ENCODE results near the gene PCBD1. TPM values are rescaled to one million over a fixed set of nuclear protein-coding genes. Genes with fewer than 3 reads are reported as not detected.

The PCBD1 gene
- polyA plus RNA-seq, 4 donors: 67.3 to 178 (median 112) TPM

DNA sequence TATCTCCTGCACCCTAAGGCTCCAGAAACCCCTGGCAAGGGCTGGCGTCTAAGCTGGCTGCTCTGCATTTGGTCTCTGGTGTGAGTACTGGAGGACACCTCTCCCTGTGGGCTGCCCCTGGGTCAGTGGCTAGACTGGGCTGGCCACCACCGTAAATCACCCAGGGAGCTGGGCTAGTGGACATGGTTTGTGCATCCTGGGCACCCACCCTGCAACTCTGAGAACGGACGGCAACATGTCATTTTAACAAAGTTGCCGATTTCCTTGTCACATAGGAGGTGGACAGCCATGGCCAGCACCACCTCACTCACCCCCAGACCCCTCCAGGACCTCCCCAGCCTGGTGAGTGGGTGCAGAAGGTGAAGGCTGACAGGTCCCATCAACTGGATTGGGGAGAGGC is 26.8 kb upstream of the PCBD1 start:
- H3K27ac ChIP-seq (ENCODE audit: low read depth in 1 of 3, low read length in 2 of 3): no peak overlapping the region
- H3K36me3 ChIP-seq (ENCODE audit: control insufficient read depth in 3 of 3, insufficient read depth in 2 of 3, low read depth in 1 of 3, low read length in 3 of 3): no peaks in the 10 kb centered on the region
- 85 to 91% (median 89%) methylated on average over 5 of the region's 5 CpGs for WGBS, 3 donors
- H3K27me3 ChIP-seq (ENCODE audit: control insufficient read depth in 3 of 3, insufficient read depth in 3 of 3, low read length in 3 of 3): peaks cover 0 to 9% (median 0%) of the 10 kb centered on the region in 3 donors
- H3K4me3 ChIP-seq (ENCODE audit: low read depth in 1 of 3, low read length in 3 of 3): no peak overlapping the region
- H3K4me1 ChIP-seq (ENCODE audit: control insufficient read depth in 3 of 3, insufficient read depth in 2 of 3, low read depth in 1 of 3, low read length in 2 of 3): peaks cover 0 to 5% (median 0%) of the 10 kb centered on the region in 3 donors
- no peak for DNase-seq
- no peak for FAIRE-seq
- H3K9me3 ChIP-seq (ENCODE audit: control insufficient read depth in 2 of 2, insufficient read depth in 1 of 2, low read depth in 1 of 2, low read length in 1 of 2): no peaks in the 10 kb centered on the region

DNA sequence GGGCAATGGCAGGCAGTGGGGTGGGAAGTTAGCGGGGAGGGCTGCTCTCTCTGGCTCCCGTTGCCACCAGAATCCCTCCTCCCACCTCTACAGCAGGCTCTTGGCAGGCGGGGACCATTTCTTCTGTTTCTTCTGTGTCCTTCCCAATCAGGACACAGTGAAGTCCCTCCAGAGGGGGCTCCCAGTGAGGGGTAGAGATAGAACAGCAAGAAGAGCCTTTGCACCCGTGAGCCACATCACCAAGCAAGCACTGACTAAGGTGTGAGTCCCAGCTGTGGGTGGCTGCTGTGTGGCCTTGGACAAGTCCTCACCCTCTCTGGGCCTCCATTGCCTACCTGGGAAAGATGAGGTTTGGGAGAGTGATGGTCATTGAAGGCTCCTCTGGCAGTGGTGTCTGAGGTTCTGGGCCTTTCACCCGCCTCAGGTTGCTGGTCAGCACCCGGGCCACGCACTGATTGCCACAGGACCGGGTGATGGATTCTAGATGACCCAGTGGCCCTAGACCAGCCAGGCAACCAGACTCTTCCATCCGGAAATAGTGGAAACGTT is 26.0 kb upstream of the PCBD1 start:
- DNase-seq: no peak
- 72 to 79% (median 75%) methylated on average over 10 of the region's 10 CpGs for WGBS, 3 donors
- FAIRE-seq: no peak

DNA sequence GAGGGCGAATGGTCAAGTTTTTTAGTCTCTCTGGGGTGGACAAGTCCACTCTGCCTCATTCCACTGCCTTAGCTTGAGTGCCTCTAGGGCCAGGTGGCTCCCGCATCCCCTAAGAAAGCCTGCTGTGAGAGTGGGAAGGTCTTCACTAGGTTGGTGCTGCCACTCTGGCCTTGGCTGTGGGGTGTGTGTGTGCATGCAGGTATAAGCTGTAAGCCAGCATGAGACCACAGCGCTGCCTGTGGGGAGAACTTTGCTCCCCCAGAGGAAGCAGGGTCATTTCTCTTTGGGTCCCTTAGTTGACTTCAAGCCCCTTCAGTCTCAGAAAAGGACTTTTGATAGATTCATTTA is 25.5 kb upstream of the PCBD1 start:
- 61 to 83% (median 75%) methylated on average over 3 of the region's 3 CpGs for WGBS, 3 donors
- peaks cover 0 to 2% (median 0%) of the 10 kb centered on the region in 3 donors for H3K27me3 ChIP-seq (ENCODE audit: control insufficient read depth in 3 of 3, insufficient read depth in 3 of 3, low read length in 3 of 3)
- no peaks in the 10 kb centered on the region for H3K36me3 ChIP-seq (ENCODE audit: control insufficient read depth in 3 of 3, insufficient read depth in 2 of 3, low read depth in 1 of 3, low read length in 3 of 3)
- H3K9me3 ChIP-seq (ENCODE audit: control insufficient read depth in 2 of 2, insufficient read depth in 1 of 2, low read depth in 1 of 2, low read length in 1 of 2): no peaks in the 10 kb centered on the region
- no peak for DNase-seq
- H3K4me3 ChIP-seq (ENCODE audit: low read depth in 1 of 3, low read length in 3 of 3): no peak overlapping the region
- H3K27ac ChIP-seq (ENCODE audit: low read depth in 1 of 3, low read length in 2 of 3): no peak overlapping the region
- H3K4me1 ChIP-seq (ENCODE audit: control insufficient read depth in 3 of 3, insufficient read depth in 2 of 3, low read depth in 1 of 3, low read length in 2 of 3): no peaks in the 10 kb centered on the region
- FAIRE-seq: no peak

More for the DNA sequence above, 26.0 kb upstream of the PCBD1 start:
- H3K4me3 ChIP-seq (ENCODE audit: low read depth in 1 of 3, low read length in 3 of 3): no peak overlapping the region
- no peaks in the 10 kb centered on the region for H3K9me3 ChIP-seq (ENCODE audit: control insufficient read depth in 2 of 2, insufficient read depth in 1 of 2, low read depth in 1 of 2, low read length in 1 of 2)
- H3K27me3 ChIP-seq (ENCODE audit: control insufficient read depth in 3 of 3, insufficient read depth in 3 of 3, low read length in 3 of 3): peaks cover 0 to 7% (median 0%) of the 10 kb centered on the region in 3 donors
- H3K27ac ChIP-seq (ENCODE audit: low read depth in 1 of 3, low read length in 2 of 3): no peak overlapping the region
- no peaks in the 10 kb centered on the region for H3K36me3 ChIP-seq (ENCODE audit: control insufficient read depth in 3 of 3, insufficient read depth in 2 of 3, low read depth in 1 of 3, low read length in 3 of 3)
- peaks cover 0 to 2% (median 0%) of the 10 kb centered on the region in 3 donors for H3K4me1 ChIP-seq (ENCODE audit: control insufficient read depth in 3 of 3, insufficient read depth in 2 of 3, low read depth in 1 of 3, low read length in 2 of 3)

DNA sequence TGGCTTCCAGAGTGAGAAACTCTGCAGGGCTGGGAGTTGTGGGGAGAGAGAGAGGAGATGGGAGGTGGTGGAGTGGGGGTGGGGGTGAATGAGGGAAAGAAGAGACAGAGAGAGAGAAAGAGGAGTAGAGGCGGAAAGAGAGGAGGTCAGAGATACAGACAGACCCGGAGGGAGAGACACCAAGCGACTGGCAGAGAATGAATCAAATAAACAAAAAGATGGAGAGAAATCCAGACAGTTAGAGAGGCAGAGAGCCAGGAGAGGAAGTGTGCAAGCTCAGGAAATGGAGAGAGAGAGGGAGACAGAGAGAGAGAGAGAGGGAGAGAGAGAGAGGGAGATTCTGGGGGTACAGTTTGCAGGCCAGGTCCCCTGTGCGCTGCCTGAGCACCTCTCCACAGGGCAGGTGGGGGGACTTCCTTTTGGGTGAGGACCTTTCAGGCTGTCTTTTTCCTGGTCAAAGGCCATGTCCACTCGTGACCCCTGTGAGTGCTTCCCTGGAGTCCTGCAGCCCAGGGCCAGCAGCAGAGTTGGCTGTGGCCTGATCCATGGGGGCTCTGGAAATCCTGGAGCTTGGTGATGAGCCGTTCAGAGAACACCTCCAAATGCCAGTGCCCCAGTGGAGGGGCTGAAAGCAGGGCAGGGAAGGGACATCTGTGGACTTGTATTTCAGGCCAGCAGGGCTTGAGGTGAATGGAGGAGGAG is 25.0 kb upstream of the PCBD1 start:
- Histone ChIP-seq H3K27me3 (ENCODE audit: control insufficient read depth in 3 of 3, insufficient read depth in 3 of 3, low read length in 3 of 3) (no peaks in the 10 kb centered on the region), H3K36me3 (ENCODE audit: control insufficient read depth in 3 of 3, insufficient read depth in 2 of 3, low read depth in 1 of 3, low read length in 3 of 3) (no peaks in the 10 kb centered on the region), H3K27ac (ENCODE audit: low read depth in 1 of 3, low read length in 2 of 3) (no peak overlapping the region), H3K4me1 (ENCODE audit: control insufficient read depth in 3 of 3, insufficient read depth in 2 of 3, low read depth in 1 of 3, low read length in 2 of 3) (no peaks in the 10 kb centered on the region), H3K4me3 (ENCODE audit: low read depth in 1 of 3, low read length in 3 of 3) (no peak overlapping the region), H3K9me3 (ENCODE audit: control insufficient read depth in 2 of 2, insufficient read depth in 1 of 2, low read depth in 1 of 2, low read length in 1 of 2) (no peaks in the 10 kb centered on the region)
- no peak for DNase-seq
- 61 to 72% (median 62%) methylated on average over 6 of the region's 6 CpGs for WGBS, 3 donors
- FAIRE-seq: no peak

DNA sequence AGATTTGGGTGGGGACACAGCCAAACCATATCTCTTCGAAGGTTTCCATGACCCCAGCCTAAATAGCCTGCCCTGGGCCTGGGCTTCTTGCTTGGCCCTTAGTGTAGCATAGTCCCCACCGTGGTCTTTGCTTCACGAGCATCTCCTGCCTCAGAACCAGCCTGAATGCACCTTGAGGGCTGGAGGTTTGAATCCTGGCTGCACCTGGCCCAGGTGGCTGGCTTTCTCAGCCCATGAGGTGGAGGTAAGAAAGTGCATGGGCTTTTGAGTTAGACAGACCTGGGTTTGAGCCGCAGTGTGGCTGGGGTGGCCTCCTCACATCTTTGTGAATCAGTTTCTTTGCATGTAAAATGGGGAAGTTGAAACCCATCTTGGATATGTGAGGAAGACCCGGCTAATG is 24.2 kb upstream of the PCBD1 start:
- Histone ChIP-seq H3K4me1 (ENCODE audit: control insufficient read depth in 3 of 3, insufficient read depth in 2 of 3, low read depth in 1 of 3, low read length in 2 of 3) (peaks cover 0 to 1% (median 0%) of the 10 kb centered on the region in 3 donors), H3K36me3 (ENCODE audit: control insufficient read depth in 3 of 3, insufficient read depth in 2 of 3, low read depth in 1 of 3, low read length in 3 of 3) (no peaks in the 10 kb centered on the region), H3K9me3 (ENCODE audit: control insufficient read depth in 2 of 2, insufficient read depth in 1 of 2, low read depth in 1 of 2, low read length in 1 of 2) (no peaks in the 10 kb centered on the region), H3K4me3 (ENCODE audit: low read depth in 1 of 3, low read length in 3 of 3) (no peak overlapping the region), H3K27ac (ENCODE audit: low read depth in 1 of 3, low read length in 2 of 3) (no peak overlapping the region), H3K27me3 (ENCODE audit: control insufficient read depth in 3 of 3, insufficient read depth in 3 of 3, low read length in 3 of 3) (no peaks in the 10 kb centered on the region)
- 78 to 88% (median 81%) methylated on average over 5 of the region's 5 CpGs for WGBS, 3 donors
- DNase-seq: no peak
- FAIRE-seq: no peak

DNA sequence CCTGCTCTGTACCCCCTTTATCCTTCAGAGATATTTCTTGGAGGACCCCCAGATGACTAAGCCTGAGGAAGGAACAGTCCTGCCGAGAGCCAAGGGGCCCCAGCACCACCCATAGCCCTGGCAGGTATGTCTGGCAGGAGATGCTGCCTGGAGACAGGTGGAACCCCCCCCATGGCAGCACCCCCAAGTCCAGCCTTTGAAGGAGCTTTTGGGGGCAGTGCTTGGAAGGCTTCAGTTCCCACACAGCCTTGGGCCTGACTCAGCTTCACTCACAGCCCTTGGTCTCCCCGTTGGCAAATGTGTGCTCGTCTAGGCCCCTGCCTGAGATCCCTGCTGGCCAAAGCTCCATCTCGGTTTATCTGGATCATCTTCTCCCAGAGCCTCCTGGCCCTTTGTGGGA is 23.0 kb upstream of the PCBD1 start:
- Histone ChIP-seq H3K4me3 (ENCODE audit: low read depth in 1 of 3, low read length in 3 of 3) (no peak overlapping the region), H3K27me3 (ENCODE audit: control insufficient read depth in 3 of 3, insufficient read depth in 3 of 3, low read length in 3 of 3) (no peaks in the 10 kb centered on the region), H3K4me1 (ENCODE audit: control insufficient read depth in 3 of 3, insufficient read depth in 2 of 3, low read depth in 1 of 3, low read length in 2 of 3) (peaks cover 0 to 10% (median 0%) of the 10 kb centered on the region in 3 donors), H3K36me3 (ENCODE audit: control insufficient read depth in 3 of 3, insufficient read depth in 2 of 3, low read depth in 1 of 3, low read length in 3 of 3) (no peaks in the 10 kb centered on the region), H3K27ac (ENCODE audit: low read depth in 1 of 3, low read length in 2 of 3) (no peak overlapping the region), H3K9me3 (ENCODE audit: control insufficient read depth in 2 of 2, insufficient read depth in 1 of 2, low read depth in 1 of 2, low read length in 1 of 2) (no peaks in the 10 kb centered on the region)
- WGBS, 3 donors: 71 to 89% (median 79%) methylated on average over 4 of the region's 4 CpGs
- FAIRE-seq (no peak), DNase-seq (no peak)

DNA sequence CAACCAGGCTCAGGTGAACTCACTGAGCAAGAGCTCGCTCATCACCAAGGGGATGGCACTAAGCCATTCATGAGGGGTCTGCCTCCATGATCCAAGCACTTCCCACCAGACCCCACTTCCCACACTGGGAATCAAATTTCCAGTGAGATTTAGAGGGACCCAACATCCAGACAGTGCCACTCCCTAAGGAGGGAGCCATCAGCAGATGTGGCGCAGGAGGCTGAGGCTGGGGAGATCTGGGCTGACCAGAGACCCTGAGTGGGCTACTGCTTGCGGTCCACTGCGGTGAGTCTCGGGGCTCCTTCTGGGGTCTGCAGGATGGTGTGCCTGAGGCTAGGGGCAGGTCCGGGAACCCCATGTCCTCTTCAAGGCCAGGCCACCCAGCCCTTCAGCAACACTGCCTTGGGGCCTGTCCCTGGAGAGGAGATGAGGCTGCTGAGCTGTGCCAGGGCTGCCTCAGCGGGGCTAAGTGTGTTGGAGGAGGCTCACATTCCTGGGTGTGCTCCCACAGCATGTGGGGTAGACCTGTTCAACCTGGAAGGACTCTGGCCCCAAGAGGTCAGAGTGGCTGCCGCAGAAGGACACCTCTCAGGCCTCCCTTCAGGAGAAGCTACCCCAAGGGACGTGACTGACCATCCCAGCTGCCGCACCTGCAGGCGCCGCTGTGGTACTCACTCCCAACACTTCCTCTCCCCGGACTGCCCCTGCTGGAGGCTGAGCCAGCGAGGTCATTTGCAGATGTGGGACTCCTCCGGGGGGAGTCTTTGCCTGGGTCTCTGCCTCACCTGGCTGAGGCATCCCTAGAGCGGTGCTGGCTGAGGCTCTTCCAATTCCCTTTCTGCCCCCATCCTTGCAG is 22.3 kb upstream of the PCBD1 start:
- FAIRE-seq (no peak), DNase-seq (no peak)
- peaks cover 0 to 10% (median 0%) of the 10 kb centered on the region in 3 donors for H3K4me1 ChIP-seq (ENCODE audit: control insufficient read depth in 3 of 3, insufficient read depth in 2 of 3, low read depth in 1 of 3, low read length in 2 of 3)
- no peak overlapping the region for H3K4me3 ChIP-seq (ENCODE audit: low read depth in 1 of 3, low read length in 3 of 3)
- 88 to 90% (median 88%) methylated on average over 16 of the region's 16 CpGs for WGBS, 3 donors
- no peaks in the 10 kb centered on the region for H3K27me3 ChIP-seq (ENCODE audit: control insufficient read depth in 3 of 3, insufficient read depth in 3 of 3, low read length in 3 of 3)
- H3K27ac ChIP-seq (ENCODE audit: low read depth in 1 of 3, low read length in 2 of 3): no peak overlapping the region
- H3K36me3 ChIP-seq (ENCODE audit: control insufficient read depth in 3 of 3, insufficient read depth in 2 of 3, low read depth in 1 of 3, low read length in 3 of 3): no peaks in the 10 kb centered on the region
- no peaks in the 10 kb centered on the region for H3K9me3 ChIP-seq (ENCODE audit: control insufficient read depth in 2 of 2, insufficient read depth in 1 of 2, low read depth in 1 of 2, low read length in 1 of 2)

DNA sequence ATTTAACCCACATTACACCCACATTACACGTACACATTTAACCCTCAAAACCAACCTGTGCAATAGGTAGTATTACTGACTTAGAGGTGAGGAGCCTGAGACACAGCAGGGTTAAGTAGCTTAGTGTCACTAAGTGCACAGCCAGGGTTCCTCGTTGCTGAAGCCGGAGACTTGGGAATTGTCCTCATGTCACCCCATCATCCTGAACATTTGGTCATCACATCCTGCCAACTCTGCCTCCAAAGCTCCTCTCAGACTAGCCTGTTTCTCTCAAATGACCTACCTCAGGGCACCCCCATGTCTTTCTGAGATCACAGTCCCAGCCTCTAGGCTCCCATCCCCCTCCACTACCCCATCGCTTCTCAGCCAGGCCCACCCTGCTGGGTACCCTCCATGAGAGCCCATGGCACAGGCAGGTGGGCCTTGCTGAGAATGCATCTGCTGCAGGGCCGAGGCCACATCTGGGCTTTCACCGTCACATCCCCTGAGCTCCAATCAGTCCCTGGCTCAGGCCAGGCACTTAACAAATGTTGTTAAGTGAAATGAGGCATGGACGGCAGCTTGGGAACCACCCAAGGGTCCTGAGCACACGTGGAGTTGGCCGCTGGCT is 21.1 kb upstream of the PCBD1 start:
- no peaks in the 10 kb centered on the region for H3K36me3 ChIP-seq (ENCODE audit: control insufficient read depth in 3 of 3, insufficient read depth in 2 of 3, low read depth in 1 of 3, low read length in 3 of 3)
- DNase-seq (no peak), FAIRE-seq (no peak)
- no peak overlapping the region for H3K27ac ChIP-seq (ENCODE audit: low read depth in 1 of 3, low read length in 2 of 3)
- no peak overlapping the region for H3K4me3 ChIP-seq (ENCODE audit: low read depth in 1 of 3, low read length in 3 of 3)
- WGBS, 3 donors: 80 to 83% (median 80%) methylated on average over 9 of the region's 9 CpGs
- H3K4me1 ChIP-seq (ENCODE audit: control insufficient read depth in 3 of 3, insufficient read depth in 2 of 3, low read depth in 1 of 3, low read length in 2 of 3): peaks cover 0 to 10% (median 0%) of the 10 kb centered on the region in 3 donors
- H3K9me3 ChIP-seq (ENCODE audit: control insufficient read depth in 2 of 2, insufficient read depth in 1 of 2, low read depth in 1 of 2, low read length in 1 of 2): no peaks in the 10 kb centered on the region
- no peaks in the 10 kb centered on the region for H3K27me3 ChIP-seq (ENCODE audit: control insufficient read depth in 3 of 3, insufficient read depth in 3 of 3, low read length in 3 of 3)

Measured in small intestine (tissue), 7 donors.